Measurements from ENCODE around the gene DYNC1I1. TPM values are rescaled to one million over a fixed set of nuclear protein-coding genes. Genes with fewer than 3 reads are reported as not detected.

Gene DYNC1I1
- total RNA-seq, 3 donors from 2014 or later (not counting 1 experiment from before 2014, with no cell fraction given), result not detected

GRCh38 chr7:96084881-96085553, 312.7 kb downstream of the DYNC1I1 start:
- Histone ChIP-seq H3K27ac (ENCODE audit: low read length) (no peak overlapping the region), H3K9me3 (ENCODE audit: control insufficient read depth, insufficient read depth, low read length) (no peaks in the 10 kb centered on the region), H3K27me3 (ENCODE audit: control insufficient read depth, insufficient read depth, low read length) (peaks cover 8% of the 10 kb centered on the region), H3K4me3 (ENCODE audit: low read length) (no peak overlapping the region), H3K4me1 (ENCODE audit: control insufficient read depth, insufficient read depth, low read length) (no peaks in the 10 kb centered on the region), H3K36me3 (ENCODE audit: control insufficient read depth, insufficient read depth, low read length) (no peaks in the 10 kb centered on the region)
- Mint-ChIP-seq H3K9me3 (no peaks in the 10 kb centered on the region), H3K36me3 (no peaks in the 10 kb centered on the region), H3K4me3 (no peak overlapping the region), H3K27me3 (ENCODE audit: low read depth in 2 of 2) (peaks cover 5 to 11% of the 10 kb centered on the region in 2 donors), H3K27ac (no peak overlapping the region), H3K4me1 (no peaks in the 10 kb centered on the region)
- WGBS (ENCODE audit: insufficient coverage), result 100% methylated on average over 1 of the region's 1 CpG
- ATAC-seq, result no peak
- DNase-seq, result no peak
- intact Hi-C loops (cut with micrococcal nuclease), result no loop called here
- no peak for TF ChIP-seq CTCF (IDR thresholded peaks at IDR 0.05)

GRCh38 chr7:96085953-96086352, 313.6 kb downstream of the DYNC1I1 start:
- Mint-ChIP-seq H3K4me3 (no peak overlapping the region), H3K4me1 (no peaks in the 10 kb centered on the region), H3K27me3 (ENCODE audit: low read depth in 2 of 2) (peaks cover 3 to 16% of the 10 kb centered on the region in 2 donors), H3K27ac (no peak overlapping the region), H3K36me3 (no peaks in the 10 kb centered on the region), H3K9me3 (no peaks in the 10 kb centered on the region)
- Histone ChIP-seq H3K4me3 (ENCODE audit: low read length) (no peak overlapping the region), H3K4me1 (ENCODE audit: control insufficient read depth, insufficient read depth, low read length) (no peaks in the 10 kb centered on the region), H3K27ac (ENCODE audit: low read length) (no peak overlapping the region), H3K36me3 (ENCODE audit: control insufficient read depth, insufficient read depth, low read length) (no peaks in the 10 kb centered on the region), H3K9me3 (ENCODE audit: control insufficient read depth, insufficient read depth, low read length) (no peaks in the 10 kb centered on the region), H3K27me3 (ENCODE audit: control insufficient read depth, insufficient read depth, low read length) (peaks cover 5% of the 10 kb centered on the region)
- TF ChIP-seq CTCF (IDR thresholded peaks at IDR 0.05), result no peak
- 94% methylated on average over 2 of the region's 3 CpGs for WGBS (ENCODE audit: insufficient coverage)
- intact Hi-C loops (cut with micrococcal nuclease), result no loop called here
- DNase-seq (no peak), ATAC-seq (no peak)

- Histone ChIP-seq H3K27ac (ENCODE audit: low read length) (no peak overlapping the region), H3K27me3 (ENCODE audit: control insufficient read depth, insufficient read depth, low read length) (peaks cover 5% of the 10 kb centered on the region), H3K36me3 (ENCODE audit: control insufficient read depth, insufficient read depth, low read length) (no peaks in the 10 kb centered on the region), H3K4me1 (ENCODE audit: control insufficient read depth, insufficient read depth, low read length) (no peaks in the 10 kb centered on the region), H3K4me3 (ENCODE audit: low read length) (no peak overlapping the region), H3K9me3 (ENCODE audit: control insufficient read depth, insufficient read depth, low read length) (no peaks in the 10 kb centered on the region)
- intact Hi-C loops (cut with micrococcal nuclease), result no loop called here
- H3K27me3 Mint-ChIP-seq (ENCODE audit: low read depth in 2 of 2), result peaks cover 0 to 41% of the 10 kb centered on the region in 2 donors
- WGBS (ENCODE audit: insufficient coverage), result 37% methylated on average over 3 of the region's 5 CpGs
- no peak overlapping the region for H3K27ac Mint-ChIP-seq
- ATAC-seq (no peak), DNase-seq (no peak)
- no peak for TF ChIP-seq CTCF (IDR thresholded peaks at IDR 0.05)
- H3K4me3 Mint-ChIP-seq, result no peak overlapping the region
- H3K36me3 Mint-ChIP-seq, result no peaks in the 10 kb centered on the region
- H3K4me1 Mint-ChIP-seq, result no peaks in the 10 kb centered on the region
- H3K9me3 Mint-ChIP-seq, result no peaks in the 10 kb centered on the region
These were observed 316.2 kb downstream of the DYNC1I1 start for GRCh38 chr7:96088579-96088978.

GRCh38 chr7:96089511-96089910, 317.2 kb downstream of the DYNC1I1 start:
- WGBS (ENCODE audit: insufficient coverage), result 100% methylated on average over 2 of the region's 3 CpGs

More at GRCh38 chr7:96089511-96089910, 317.2 kb downstream of the DYNC1I1 start:
- Histone ChIP-seq H3K36me3 (ENCODE audit: control insufficient read depth, insufficient read depth, low read length) (no peaks in the 10 kb centered on the region), H3K4me1 (ENCODE audit: control insufficient read depth, insufficient read depth, low read length) (no peaks in the 10 kb centered on the region), H3K4me3 (ENCODE audit: low read length) (no peak overlapping the region), H3K9me3 (ENCODE audit: control insufficient read depth, insufficient read depth, low read length) (no peaks in the 10 kb centered on the region), H3K27me3 (ENCODE audit: control insufficient read depth, insufficient read depth, low read length) (peaks cover 5% of the 10 kb centered on the region), H3K27ac (ENCODE audit: low read length) (no peak overlapping the region)
- intact Hi-C loops (cut with micrococcal nuclease), result no loop called here
- ATAC-seq (no peak), DNase-seq (no peak)
- Mint-ChIP-seq H3K27ac (no peak overlapping the region), H3K9me3 (no peaks in the 10 kb centered on the region), H3K4me1 (no peaks in the 10 kb centered on the region), H3K36me3 (no peaks in the 10 kb centered on the region), H3K27me3 (ENCODE audit: low read depth in 2 of 2) (peaks cover 0 to 47% of the 10 kb centered on the region in 2 donors), H3K4me3 (no peak overlapping the region)
- TF ChIP-seq CTCF (IDR thresholded peaks at IDR 0.05), result no peak

Data from natural killer cell (primary cell).